ENCODE data around the gene SLC38A8.

SLC38A8 gene

GRCh38 chr16:83978401-83978904 is 64.1 kb downstream of the SLC38A8 start:
- no peak for DNase-seq (ENCODE audit: low read depth)
- no peak overlapping the region for H3K4me3 ChIP-seq (ENCODE audit: low read depth, low read length)
- no peak for TF ChIP-seq POLR2A (IDR thresholded peaks at IDR 0.05; ENCODE audit: extremely low read depth, insufficient read length)
- no peak for TF ChIP-seq CTCF (IDR thresholded peaks at IDR 0.05; ENCODE audit: low read depth, low read length)
- TF ChIP-seq MAX (IDR thresholded peaks at IDR 0.05; ENCODE audit: low read depth, low read length) = no peak
- TF ChIP-seq MYC (IDR thresholded peaks at IDR 0.05; ENCODE audit: low read depth, low read length) = no peak

DNA sequence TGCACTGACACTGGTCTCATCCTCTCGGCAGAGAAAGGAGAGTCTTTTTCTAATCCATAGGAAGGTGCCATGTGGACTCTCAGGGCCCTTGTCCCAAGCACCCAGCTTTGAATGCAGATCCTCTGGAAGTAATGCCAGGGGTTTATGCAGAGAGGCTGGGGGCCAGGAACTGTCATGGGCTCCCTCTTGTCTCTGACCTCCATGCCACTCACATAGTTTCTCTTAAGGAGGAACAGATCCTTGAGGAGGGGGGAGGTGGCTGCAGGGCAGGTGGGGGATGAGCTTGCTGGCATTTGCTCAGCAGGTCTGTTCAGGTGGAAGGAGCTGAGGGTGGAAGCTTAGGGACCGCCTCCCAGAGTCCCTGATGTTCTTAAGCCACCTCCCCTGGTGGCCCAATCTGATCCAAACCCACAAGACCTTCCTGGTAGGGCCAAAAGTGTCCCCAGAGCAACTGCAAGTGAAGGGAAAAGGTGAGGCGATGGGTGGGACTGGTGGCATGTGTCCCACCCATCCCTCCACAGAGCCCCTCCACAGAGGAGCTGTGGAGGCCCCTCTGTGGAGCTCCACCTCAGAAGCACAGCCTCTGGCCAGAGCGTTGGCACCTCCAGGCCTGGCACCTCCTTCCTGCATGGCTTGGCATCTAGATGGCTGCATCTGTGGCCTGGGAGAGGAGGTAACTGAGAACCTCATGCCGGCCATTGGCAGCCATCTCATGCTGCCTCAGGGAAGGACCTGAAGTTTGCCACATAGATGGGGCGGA is 65.4 kb downstream of the SLC38A8 start:
- no peak overlapping the region for H3K4me3 ChIP-seq (ENCODE audit: low read depth, low read length)
- no peak for DNase-seq (ENCODE audit: low read depth)
- TF ChIP-seq MAX (IDR thresholded peaks at IDR 0.05; ENCODE audit: low read depth, low read length) (no peak), CTCF (IDR thresholded peaks at IDR 0.05; ENCODE audit: low read depth, low read length) (no peak), MYC (IDR thresholded peaks at IDR 0.05; ENCODE audit: low read depth, low read length) (no peak), POLR2A (IDR thresholded peaks at IDR 0.05; ENCODE audit: extremely low read depth, insufficient read length) (no peak)

- no peak overlapping the region for H3K4me3 ChIP-seq (ENCODE audit: low read depth, low read length)
- TF ChIP-seq MAX (IDR thresholded peaks at IDR 0.05; ENCODE audit: low read depth, low read length) (no peak), MYC (IDR thresholded peaks at IDR 0.05; ENCODE audit: low read depth, low read length) (no peak), CTCF (IDR thresholded peaks at IDR 0.05; ENCODE audit: low read depth, low read length) (no peak), POLR2A (IDR thresholded peaks at IDR 0.05; ENCODE audit: extremely low read depth, insufficient read length) (no peak)
Measured at GRCh38 chr16:83975590-83976260, 66.9 kb downstream of the SLC38A8 start.

DNA sequence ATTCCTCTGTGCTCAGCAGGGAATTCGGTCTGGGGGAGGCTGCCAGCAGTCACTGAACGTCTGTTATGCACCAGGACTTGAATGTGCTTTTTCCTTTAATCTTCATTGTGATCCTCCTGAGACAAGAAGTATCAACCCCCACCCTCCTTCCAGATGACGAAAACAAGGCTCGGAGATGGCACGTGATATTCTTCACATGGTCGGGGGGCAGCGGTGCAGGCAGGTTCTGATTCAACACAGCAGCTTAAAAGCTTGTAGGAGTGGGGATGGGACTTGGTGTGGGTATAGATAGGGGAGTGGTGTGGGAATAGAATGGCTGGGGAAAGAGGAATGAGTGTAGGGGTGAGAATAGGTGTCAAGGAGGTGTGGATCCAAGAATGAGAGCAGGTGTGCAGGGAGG is 68.1 kb downstream of the SLC38A8 start:
- no peak for DNase-seq (ENCODE audit: low read depth)
- H3K4me3 ChIP-seq (ENCODE audit: low read depth, low read length) = no peak overlapping the region
- TF ChIP-seq CTCF (IDR thresholded peaks at IDR 0.05; ENCODE audit: low read depth, low read length) (no peak), POLR2A (IDR thresholded peaks at IDR 0.05; ENCODE audit: extremely low read depth, insufficient read length) (no peak), MAX (IDR thresholded peaks at IDR 0.05; ENCODE audit: low read depth, low read length) (no peak), MYC (IDR thresholded peaks at IDR 0.05; ENCODE audit: low read depth, low read length) (no peak)

More at GRCh38 chr16:83975590-83976260, 66.9 kb downstream of the SLC38A8 start:
- DNase-seq (ENCODE audit: low read depth) = no peak

DNA sequence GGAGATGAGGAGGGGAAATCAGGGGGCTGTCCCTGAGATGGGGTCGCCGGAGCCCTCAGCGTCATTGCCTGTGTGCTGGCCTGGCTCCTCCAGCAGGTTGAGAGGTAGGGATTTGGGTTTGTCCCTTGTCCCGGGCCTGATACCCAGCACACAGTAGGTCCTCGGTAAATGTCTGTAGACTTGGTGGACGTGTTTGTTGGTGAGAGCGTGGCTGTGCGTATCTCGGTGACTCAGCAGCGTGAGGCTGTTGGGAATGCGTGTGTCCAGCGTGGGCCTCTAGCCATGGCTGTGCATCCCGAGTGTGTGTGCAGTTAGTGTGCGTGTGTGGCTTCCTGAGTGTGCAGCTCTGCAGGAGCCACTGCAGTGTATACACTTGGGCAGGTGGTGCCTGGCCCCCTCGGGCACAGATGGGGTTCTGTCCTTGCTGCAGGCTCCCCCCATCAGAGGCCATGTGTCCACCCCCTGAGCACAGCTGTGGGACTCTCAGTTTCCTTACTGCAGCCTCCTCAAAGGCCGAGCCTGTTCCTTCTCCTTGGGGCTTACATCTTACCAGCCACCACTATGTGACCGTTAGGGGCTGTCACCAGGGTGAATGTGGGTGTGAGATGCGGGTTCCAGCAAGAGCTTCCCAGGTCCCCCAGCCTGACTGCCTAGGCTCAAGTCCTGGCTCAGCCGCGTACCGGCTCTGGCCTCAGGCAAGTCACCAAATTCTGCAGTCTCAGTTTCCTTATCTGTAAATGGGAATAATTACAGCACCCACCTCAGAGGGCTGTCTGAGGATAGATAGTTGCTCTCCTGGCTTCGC is 68.8 kb downstream of the SLC38A8 start:
- no peak for DNase-seq (ENCODE audit: low read depth)
- TF ChIP-seq POLR2A (IDR thresholded peaks at IDR 0.05; ENCODE audit: extremely low read depth, insufficient read length) = no peak
- TF ChIP-seq MAX (IDR thresholded peaks at IDR 0.05; ENCODE audit: low read depth, low read length) = no peak
- no peak for TF ChIP-seq MYC (IDR thresholded peaks at IDR 0.05; ENCODE audit: low read depth, low read length)
- TF ChIP-seq CTCF (IDR thresholded peaks at IDR 0.05; ENCODE audit: low read depth, low read length) = no peak
- no peak overlapping the region for H3K4me3 ChIP-seq (ENCODE audit: low read depth, low read length)
